MM.1S (cell line): Measurements from ENCODE around the gene ATXN1.

ENCODE experiments used
- DNase-seq: peaks from one replicate; pipeline ENCODE4 v3.0.0-alpha.2; 2015
- H2AFZ ChIP-seq: fragments of 300-600 bp; sonication (generic); 2 replicates; pipeline ENCODE4 v1.6.0; 2016; ENCODE audit warnings: antibody characterized with exemption, low read length
- H3F3A ChIP-seq: fragments of 300-600 bp; sonication (generic); 2 replicates; pipeline ENCODE4 v1.6.1; 2016; ENCODE audit warnings: mild to moderate bottlenecking, antibody characterized with exemption, low read length, moderate library complexity, mixed read lengths; ENCODE audit not compliant: insufficient read depth
- H3K27ac ChIP-seq: fragments of 300-600 bp; sonication (generic); 2 replicates; pipeline ENCODE4 v1.5.1; 2016; ENCODE audit warnings: mild to moderate bottlenecking, low read length
- H3K27me3 ChIP-seq: fragments of 300-600 bp; sonication (generic); replicated peaks from 2 replicates; pipeline ENCODE4 v1.6.0; 2016; ENCODE audit warnings: low read length; ENCODE audit not compliant: insufficient read depth
- H3K36me3 ChIP-seq: fragments of 300-600 bp; sonication (generic); replicated peaks from 2 replicates; pipeline ENCODE4 v1.6.1; 2016; ENCODE audit warnings: mild to moderate bottlenecking, low read length, mixed read lengths; ENCODE audit not compliant: insufficient read depth
- H3K4me1 ChIP-seq: fragments of 300-600 bp; sonication (generic); 2 replicates; pipeline ENCODE4 v1.6.1; 2016; ENCODE audit warnings: low read length, mixed read lengths
- H3K4me2 ChIP-seq: fragments of 300-600 bp; sonication (generic); 2 replicates; pipeline ENCODE4 v1.6.0; 2016; ENCODE audit warnings: low read depth, low read length
- H3K4me3 ChIP-seq: fragments of 300-600 bp; sonication (generic); 2 replicates; pipeline ENCODE4 v1.5.1; 2016; ENCODE audit warnings: low read length, mixed read lengths
- H3K79me2 ChIP-seq: fragments of 300-600 bp; sonication (generic); 2 replicates; pipeline ENCODE4 v1.6.1; 2016; ENCODE audit warnings: mixed run types, low read length, mixed read lengths
- H3K9ac ChIP-seq: fragments of 300-600 bp; sonication (generic); 2 replicates; pipeline ENCODE4 v1.6.1; 2016; ENCODE audit warnings: low read length, mixed read lengths
- H3K9me2 ChIP-seq: fragments of 300-600 bp; sonication (generic); replicated peaks from 2 replicates; pipeline ENCODE4 v1.6.1; 2016; ENCODE audit warnings: mild to moderate bottlenecking, low read length, mixed read lengths; ENCODE audit not compliant: insufficient read depth
- H3K9me3 ChIP-seq: fragments of 300-600 bp; sonication (generic); replicated peaks from 2 replicates; pipeline ENCODE4 v1.6.1; 2016; ENCODE audit warnings: mild to moderate bottlenecking, low read length, mixed read lengths; ENCODE audit not compliant: insufficient read depth
- H4K20me1 ChIP-seq: fragments of 300-600 bp; sonication (generic); 2 replicates; pipeline ENCODE4 v1.6.1; 2016; ENCODE audit warnings: mild to moderate bottlenecking, low read length, moderate library complexity, mixed read lengths; ENCODE audit not compliant: insufficient read depth
- CTCF ChIP-seq: fragments of 300-600 bp; sonication (generic); IDR thresholded peaks from 2 replicates; pipeline ENCODE4 v1.5.1; 2016; ENCODE audit warnings: antibody characterized with exemption, low read length, mixed read lengths
- EZH2 ChIP-seq: fragments of 300-600 bp; sonication (generic); optimal IDR thresholded peaks from 2 replicates; pipeline ENCODE3; 2017; ENCODE audit warnings: low read depth, mild to moderate bottlenecking, antibody characterized with exemption, low read length, mixed read lengths
- EZH2phosphoT487 ChIP-seq: fragments of 300-600 bp; sonication (generic); IDR thresholded peaks from 2 replicates; pipeline ENCODE4 v1.6.1; 2018; ENCODE audit warnings: antibody characterized with exemption, low read length

Gene ATXN1

DNA sequence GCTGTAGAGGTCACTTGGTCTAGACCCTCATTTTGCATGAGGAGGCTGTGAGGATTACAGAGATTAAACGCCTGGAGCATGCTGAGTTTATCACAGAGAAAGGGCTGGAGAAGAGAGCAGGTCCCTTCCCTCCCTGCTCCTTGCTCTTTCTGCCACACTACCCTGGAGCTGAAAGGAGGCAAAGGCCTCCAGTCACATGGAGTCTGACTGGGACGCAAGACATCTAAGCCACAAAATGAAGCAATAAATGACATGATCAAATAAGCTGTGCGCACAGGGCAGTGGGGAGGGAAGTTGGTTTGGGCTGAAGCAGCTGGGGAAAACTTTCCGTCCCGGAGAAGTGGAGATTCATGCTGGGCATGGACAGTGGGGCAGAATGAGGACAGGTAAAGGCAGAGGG is 33.3 kb downstream of the ATXN1 start:
- no peaks in the 10 kb centered on the region for H4K20me1 ChIP-seq
- no peak overlapping the region for H3K9ac ChIP-seq
- H3K27ac ChIP-seq: no peak overlapping the region
- H3K4me2 ChIP-seq: no peak overlapping the region
- no peak overlapping the region for H2AFZ ChIP-seq
- DNase-seq: no peak
- H3K9me3 ChIP-seq: no peaks in the 10 kb centered on the region
- no peaks in the 10 kb centered on the region for H3K27me3 ChIP-seq
- H3F3A ChIP-seq: peaks cover 10% of the 10 kb centered on the region; the same call in 1 of the 2 replicates
- peaks cover 25% of the 10 kb centered on the region for H3K79me2 ChIP-seq
- no peak for TF ChIP-seq CTCF
- TF ChIP-seq EZH2: no peak
- TF ChIP-seq EZH2phosphoT487: no peak
- no peaks in the 10 kb centered on the region for H3K36me3 ChIP-seq
- no peak overlapping the region for H3K4me3 ChIP-seq
- H3K9me2 ChIP-seq: no peaks in the 10 kb centered on the region
- peaks cover 15% of the 10 kb centered on the region for H3K4me1 ChIP-seq

DNA sequence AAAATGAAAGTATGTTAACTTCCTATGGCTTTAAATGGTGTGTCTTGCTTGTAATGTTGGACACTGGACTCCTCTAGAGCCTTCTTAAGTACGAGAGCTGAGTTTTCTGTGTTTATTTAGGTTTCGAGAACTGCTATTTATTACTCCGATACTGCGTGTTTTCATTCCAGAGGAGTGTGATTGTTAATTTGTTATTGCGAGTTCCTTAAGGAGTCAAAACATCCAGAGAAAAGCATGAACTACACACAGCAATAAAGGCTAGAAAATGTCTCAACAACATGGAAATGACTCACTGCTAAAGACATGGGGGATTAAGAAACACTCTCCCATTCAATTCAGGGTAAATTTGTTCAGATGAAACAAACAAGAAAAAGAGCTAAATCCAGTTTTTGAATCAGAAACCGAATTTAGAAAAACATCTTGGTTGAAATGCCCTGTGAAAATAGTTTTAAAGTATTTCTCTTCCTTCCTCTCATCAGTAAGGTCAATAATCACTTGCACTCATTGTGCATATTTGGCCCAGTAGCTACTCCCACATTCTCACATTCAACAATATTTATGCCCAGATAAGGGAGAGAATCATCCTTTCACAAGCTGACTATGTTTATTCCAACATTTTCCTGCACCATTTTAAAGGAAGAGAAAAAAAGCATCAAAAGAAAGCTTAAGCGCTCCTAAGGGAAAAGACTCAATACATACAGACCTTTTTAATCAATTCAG is 36.0 kb downstream of the ATXN1 start:
- no peaks in the 10 kb centered on the region for H3K9me2 ChIP-seq
- no peaks in the 10 kb centered on the region for H3K27me3 ChIP-seq
- H3K9me3 ChIP-seq: no peaks in the 10 kb centered on the region
- H3K79me2 ChIP-seq: peaks cover 18% of the 10 kb centered on the region; the same call in 1 of the 2 replicates
- no peak overlapping the region for H2AFZ ChIP-seq
- no peaks in the 10 kb centered on the region for H3F3A ChIP-seq
- H3K4me1 ChIP-seq: no peaks in the 10 kb centered on the region
- no peaks in the 10 kb centered on the region for H4K20me1 ChIP-seq
- DNase-seq: no peak
- no peak overlapping the region for H3K4me2 ChIP-seq
- TF ChIP-seq EZH2 (no peak), CTCF (no peak), EZH2phosphoT487 (no peak)
- no peak overlapping the region for H3K27ac ChIP-seq
- no peak overlapping the region for H3K9ac ChIP-seq
- H3K4me3 ChIP-seq: no peak overlapping the region
- no peaks in the 10 kb centered on the region for H3K36me3 ChIP-seq

DNA sequence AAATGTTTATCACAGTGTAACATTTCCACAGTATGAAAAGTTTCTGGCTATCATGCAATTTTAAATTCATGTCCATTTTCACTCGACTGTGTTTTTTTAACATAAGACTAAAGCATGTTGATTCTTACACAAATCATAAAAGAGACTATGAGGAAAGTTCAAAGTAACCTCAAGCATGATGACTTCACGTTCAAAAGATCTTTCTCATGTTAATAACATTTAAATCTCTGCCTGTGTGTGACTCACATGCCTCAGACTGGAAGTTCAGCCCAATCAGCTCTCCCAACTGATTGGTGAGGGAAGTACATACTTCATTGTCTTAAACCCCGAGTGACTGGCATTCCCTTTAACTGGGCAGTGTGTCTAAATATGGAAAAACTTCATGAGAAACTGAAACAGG is 37.4 kb downstream of the ATXN1 start:
- no peak overlapping the region for H3K4me2 ChIP-seq
- no peak for DNase-seq

More for the DNA sequence above, 37.4 kb downstream of the ATXN1 start:
- no peak overlapping the region for H2AFZ ChIP-seq
- no peaks in the 10 kb centered on the region for H3K4me1 ChIP-seq
- no peak overlapping the region for H3K4me3 ChIP-seq
- H3K9me3 ChIP-seq: no peaks in the 10 kb centered on the region
- no peaks in the 10 kb centered on the region for H4K20me1 ChIP-seq
- H3K9me2 ChIP-seq: no peaks in the 10 kb centered on the region
- no peaks in the 10 kb centered on the region for H3F3A ChIP-seq
- H3K36me3 ChIP-seq: no peaks in the 10 kb centered on the region
- no peak overlapping the region for H3K9ac ChIP-seq
- no peak overlapping the region for H3K27ac ChIP-seq
- no peaks in the 10 kb centered on the region for H3K27me3 ChIP-seq
- peaks cover 18% of the 10 kb centered on the region; the same call in 1 of the 2 replicates for H3K79me2 ChIP-seq
- TF ChIP-seq CTCF: no peak
- no peak for TF ChIP-seq EZH2phosphoT487
- TF ChIP-seq EZH2: no peak
